Posterior cingulate gyrus (tissue), 11 donors: ENCODE data around the gene GPRIN3.
"Not testable (repeated sequence)": the region's sequence is repeated elsewhere in the genome, so short reads cannot be mapped to it uniquely, and the experiment has no call there.

Experiments used
- DNase-seq, 10 donors: peaks; one replicate each; pipeline versions ENCODE4 v3.0.0 to v3.0.0-alpha.2; 2020 to 2021; ENCODE audit warnings: mixed read lengths in 3 of 10
- intact Hi-C: fragments of 100-400 bp; cut with DNase I; formaldehyde crosslinking; loops from one replicate; pipeline ENCODE4 v1.15.1; 2023

GPRIN3 gene

DNA sequence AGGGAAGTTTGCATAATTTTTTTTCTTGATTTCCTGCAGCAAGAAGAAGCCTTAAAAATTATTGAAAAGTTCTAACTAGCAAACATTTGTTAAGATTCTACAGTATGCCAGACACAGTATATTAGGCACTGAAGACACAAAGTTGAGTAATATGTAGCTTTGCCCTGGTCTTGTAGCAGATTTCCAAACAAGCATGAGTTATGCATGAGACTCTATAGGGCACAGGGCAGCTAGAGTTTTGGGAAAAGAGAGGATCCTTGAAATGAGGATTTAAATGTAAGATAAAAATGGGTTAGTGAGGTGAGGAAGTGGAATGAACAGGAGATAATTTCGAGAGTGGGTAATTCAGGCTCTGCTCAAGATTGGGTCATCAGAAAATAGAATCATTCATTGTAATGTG, 8.6 kb upstream of the GPRIN3 start:
- intact Hi-C loops = no loop called here
- DNase-seq = no peak

DNA sequence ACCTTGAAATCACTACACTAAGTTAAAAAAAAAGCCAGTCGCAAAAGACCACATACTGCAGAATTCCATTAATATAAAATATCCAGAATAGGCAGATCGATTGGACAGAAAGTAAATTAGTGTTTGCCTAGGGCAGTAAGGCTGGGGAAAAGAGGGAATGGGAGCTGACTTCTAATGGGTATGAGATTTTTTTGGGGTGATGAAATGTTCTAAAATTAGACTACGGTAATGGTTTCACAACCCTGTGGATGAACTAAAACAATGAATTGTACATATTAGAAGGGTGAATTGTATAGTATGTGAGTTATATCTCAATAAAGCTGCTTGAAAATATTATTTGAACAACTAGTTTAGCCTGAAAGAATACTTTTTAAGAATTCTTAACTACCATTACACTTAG, 6.7 kb upstream of the GPRIN3 start:
- DNase-seq = no peak
- intact Hi-C loops = no loop called here

DNA sequence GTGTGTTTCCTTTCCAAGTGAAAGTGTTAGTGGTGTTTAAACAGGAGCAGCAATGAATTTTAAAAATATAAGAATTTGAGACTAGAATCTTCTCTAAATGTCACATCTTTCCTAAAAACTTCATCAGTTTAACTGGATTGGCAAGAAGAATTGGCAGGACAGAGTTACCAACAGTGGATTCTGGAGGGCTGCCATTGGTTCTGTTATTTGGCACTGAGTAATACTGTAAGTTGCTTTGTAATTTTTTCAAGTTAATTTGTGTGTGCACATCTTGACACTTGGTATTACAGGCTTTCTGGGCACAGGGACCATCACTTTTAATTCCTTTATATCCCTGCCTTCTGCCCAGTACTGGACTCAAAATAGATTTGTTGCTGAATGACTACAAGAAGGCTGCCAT, 4.5 kb upstream of the GPRIN3 start:
- intact Hi-C loops = no loop called here
- no peak for DNase-seq

DNA sequence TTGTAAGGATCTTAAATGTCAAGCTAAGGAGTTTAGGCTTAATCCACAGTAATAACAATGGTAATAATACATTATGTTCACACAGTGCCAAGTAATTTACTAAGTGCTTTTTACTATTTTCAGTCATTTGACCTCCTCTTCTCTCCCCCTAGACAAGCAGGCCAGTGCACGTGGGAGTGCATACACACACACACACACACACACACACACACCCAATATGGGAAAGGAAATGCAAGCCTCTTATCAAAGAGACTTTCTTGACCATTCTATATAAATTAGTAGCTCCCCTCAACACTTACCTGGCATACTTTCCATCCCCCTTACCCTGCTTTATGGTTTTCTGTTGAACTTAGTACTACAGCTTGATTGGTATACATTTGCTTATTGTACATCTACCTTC, 3.8 kb upstream of the GPRIN3 start:
- intact Hi-C loops = no loop called here
- no peak for DNase-seq

DNA sequence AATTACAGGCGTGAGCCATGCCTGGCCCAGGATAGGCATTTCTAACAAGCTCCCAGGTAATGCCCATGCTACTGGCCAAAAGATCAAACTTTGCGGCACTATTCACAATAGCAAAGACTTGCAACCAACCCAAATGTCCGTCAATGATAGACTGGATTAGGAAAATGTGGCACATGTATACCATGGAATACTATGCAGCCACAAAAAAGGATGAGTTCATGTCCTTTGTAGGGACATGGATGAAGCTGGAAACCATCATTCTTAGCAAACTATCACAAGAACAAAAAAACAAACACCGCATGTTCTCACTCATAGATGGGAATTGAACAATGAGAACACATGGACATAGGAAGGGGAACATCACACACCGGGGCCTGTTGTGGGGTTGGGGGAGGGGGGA, 1.6 kb upstream of the GPRIN3 start:
- DNase-seq, intact Hi-C loops: not testable (repeated sequence)

DNA sequence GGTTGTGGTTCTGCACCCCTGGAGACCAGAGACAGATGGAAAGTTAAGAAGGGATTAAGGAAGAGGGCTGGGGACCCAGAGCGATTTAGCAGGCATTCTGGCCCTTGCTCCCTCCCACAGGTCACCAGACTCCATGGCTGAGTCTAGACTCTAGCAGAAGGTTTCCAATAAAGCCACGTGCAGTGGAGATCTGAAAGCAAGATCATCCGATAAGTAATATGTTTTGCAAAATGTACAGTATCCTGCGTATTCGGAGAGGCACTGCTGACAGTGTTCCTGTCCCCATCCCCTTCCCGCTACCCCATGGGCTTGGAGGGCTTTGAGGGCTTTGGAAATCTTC, 531 bp upstream of the GPRIN3 start:
- intact Hi-C loops = no loop called here
- DNase-seq = no peak

DNA sequence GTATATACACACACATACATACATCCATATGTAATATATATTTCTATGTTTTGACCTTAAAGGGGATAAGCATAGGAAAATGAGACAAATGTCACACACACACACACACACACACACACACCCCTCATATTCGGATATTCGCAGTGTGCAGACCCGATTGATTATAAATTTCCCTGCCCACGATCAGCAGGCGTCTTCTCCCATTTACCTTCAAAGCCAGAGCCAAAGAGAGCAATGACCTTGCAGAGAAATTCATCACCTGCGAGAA, 488 bp downstream of the GPRIN3 start:
- no peak for DNase-seq
- intact Hi-C loops = no loop called here

DNA sequence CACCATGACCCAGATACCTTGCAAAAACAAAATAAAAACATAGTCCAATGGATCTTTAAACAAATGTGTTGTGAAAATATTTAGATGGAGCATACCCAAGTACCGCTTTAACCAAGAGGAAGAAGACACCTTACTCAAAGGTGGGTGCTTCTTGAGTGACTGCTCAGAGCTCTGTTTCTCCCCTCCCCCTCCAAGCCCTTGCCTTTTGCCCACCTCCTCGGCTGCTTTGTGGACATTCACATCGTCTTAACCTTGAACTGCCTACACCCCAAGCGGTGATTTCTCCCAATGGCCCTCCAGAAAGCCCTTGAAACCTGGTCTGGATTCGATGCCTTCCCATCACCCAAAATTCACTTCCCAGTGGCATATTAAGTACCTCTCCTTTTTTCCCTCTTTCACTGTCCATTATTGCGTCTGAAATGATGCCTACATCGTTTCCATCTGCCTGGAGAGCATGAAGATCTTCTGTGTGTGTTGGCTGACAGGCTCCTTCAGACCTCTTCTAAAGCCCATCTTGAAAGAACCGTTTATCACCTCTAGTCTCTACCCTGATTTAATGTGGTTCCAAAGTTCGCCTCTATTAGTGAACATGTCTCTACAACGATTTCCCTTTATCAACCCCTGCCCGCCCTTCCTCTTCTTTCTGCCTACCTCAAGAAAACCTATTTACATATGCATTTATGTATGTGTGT, 968 bp downstream of the GPRIN3 start:
- DNase-seq = no peak
- intact Hi-C loops = no loop called here

DNA sequence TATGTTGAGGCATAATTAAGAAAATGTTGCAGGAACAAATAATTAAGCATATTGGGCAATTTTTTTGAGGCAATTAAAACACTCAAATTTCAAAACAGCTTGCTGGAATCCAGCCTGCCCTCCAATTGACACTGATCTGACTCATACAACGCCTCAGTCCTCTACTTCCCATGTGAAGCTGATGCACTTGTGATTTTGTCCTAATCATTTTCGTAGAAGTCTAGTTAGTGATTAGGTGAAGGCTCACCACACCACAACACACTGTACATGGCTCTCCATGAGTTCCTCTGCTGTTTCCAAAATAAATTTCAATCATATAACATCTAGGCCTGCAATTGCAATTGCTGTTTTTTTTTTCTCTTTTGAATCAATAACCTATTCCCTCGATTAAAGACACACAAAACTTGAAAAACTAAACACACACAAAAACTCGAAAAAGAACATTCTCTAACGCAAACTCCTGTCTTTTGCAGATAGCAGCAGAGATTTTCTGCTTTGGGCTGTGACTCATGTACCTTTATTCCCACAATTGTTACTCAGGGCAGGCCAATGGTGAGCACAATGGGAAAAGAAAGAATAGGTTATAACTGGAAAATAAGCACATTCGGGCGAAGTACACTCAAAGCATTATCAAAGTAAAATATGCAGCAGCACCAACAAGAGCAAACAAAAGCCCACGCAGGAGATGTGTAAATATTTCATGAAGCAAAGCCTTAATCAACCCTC, 1.7 kb downstream of the GPRIN3 start:
- DNase-seq = no peak

DNA sequence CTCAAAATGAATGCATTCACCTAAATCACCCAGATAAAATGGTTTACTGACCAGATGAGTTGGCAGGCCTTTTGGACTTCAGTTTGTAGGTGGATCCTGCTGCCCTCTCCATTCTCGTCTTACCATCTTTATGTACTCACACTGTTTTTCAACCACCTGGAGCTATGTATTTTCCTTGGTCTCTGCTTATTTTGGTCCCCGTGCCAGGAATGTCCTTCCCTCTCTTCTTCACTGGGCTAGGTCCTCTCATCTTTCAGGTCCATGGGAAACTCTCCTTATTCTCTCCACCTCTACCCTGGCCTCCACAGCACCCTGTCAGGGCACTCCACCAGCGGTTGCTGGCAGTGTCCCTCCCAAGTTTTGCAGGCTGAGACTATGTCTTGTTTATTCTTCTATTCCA, 2.6 kb downstream of the GPRIN3 start:
- no peak for DNase-seq
- intact Hi-C loops = no loop called here

More for the DNA sequence above, 1.7 kb downstream of the GPRIN3 start:
- intact Hi-C loops = no loop called here

DNA sequence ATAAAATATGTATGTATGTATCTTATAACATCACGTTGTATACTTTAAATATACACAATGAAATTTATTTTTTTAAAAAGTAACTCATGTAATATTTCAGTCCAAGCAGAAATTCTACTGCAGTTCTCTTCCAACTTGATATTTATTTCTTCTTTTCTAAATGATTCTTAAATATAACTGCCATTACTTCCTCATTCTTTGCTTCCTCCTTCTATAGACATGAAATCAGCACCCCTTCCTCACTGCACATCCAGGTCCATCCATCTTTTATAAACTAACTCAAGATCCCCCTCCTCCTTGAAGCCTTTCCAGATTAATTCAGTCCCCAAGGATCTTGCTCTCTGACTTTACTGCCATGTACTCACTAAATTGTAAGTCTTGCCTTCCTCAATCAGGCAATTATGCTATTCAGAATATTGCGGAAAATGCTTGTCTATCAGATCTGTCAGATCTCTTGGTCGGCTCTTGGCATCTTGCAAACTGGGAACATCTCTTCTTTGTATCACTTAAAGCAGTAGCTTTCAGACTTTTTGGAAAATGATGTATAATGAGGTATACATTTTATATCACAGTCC, 3.7 kb downstream of the GPRIN3 start:
- no peak for DNase-seq
- intact Hi-C loops = no loop called here

DNA sequence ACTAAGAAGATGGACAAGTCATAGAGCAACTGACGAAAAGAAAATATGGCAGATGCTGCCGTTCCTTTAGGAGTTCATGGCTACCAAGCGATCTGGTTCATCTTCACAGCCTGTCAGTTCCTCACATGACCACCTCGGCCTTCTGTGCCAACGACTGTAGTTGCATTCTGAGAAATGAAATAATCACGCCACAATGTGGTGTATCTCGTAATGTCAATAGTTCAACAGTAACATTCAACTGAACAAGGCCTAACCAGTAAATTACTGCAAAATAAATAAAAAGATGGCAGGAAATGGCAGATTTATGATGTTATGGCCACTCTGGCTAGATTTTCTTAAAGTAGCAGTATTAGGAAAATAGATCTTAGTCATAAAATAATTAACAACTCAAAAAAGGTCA, 4.4 kb downstream of the GPRIN3 start:
- intact Hi-C loops = no loop called here
- DNase-seq = no peak

DNA sequence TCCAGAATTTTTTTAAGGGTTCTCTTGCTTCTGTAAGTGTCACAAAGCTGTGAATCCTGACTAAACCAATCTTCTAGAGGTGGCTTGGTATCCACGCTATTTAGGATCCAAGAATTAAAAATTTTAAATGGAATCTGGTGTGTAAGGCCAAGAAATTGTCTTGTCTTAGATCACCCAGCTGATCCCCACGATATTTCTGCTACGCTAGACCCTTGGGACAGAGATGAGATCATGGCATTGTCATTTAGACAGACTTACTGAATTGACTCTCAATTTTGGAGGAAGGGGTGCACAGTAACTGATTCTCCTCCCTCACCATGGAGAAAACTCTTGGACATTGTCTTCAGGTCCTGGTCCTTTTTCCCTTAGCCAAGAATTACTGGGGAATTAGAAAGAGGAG, 5.7 kb downstream of the GPRIN3 start:
- no peak for DNase-seq
- intact Hi-C loops = no loop called here

DNA sequence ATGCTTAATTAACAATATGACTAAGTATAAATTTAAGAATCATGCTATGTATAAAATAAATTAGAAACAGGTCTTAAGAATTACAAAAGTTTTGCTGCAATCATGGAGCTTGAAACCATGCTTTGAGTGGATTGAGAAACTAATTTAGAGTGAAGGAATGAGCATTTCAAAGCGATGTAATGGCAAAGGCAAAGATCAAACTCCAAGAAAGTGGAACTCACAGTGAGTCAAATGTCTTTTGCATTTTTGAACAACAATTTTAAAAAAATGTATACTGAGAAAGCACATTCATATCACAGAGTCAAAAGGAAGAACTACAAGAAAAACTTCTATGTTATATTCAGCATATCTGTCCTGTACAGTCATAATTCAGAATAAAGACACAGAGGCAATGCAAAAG, 6.6 kb downstream of the GPRIN3 start:
- intact Hi-C loops = no loop called here

DNA sequence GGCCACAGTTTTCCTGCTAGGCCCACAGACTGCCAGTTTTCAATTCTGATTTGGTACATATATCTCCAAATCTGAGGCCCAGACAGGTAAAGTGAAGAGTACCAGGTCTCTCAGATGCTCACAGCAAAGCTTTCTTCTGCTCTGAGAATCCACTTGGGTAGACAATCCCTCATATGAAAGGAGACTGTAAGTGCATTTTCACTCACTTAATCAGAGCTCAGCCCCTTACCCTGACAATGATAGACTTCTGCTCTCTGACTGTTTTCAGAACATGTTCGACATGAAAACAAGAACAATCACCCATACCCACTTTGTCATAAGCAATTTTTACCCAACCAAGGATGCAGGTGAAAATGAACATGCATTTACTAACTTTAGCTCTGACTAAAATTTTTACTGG, 7.1 kb downstream of the GPRIN3 start:
- no peak for DNase-seq
- intact Hi-C loops = no loop called here

More for the DNA sequence above, 6.6 kb downstream of the GPRIN3 start:
- no peak for DNase-seq

DNA sequence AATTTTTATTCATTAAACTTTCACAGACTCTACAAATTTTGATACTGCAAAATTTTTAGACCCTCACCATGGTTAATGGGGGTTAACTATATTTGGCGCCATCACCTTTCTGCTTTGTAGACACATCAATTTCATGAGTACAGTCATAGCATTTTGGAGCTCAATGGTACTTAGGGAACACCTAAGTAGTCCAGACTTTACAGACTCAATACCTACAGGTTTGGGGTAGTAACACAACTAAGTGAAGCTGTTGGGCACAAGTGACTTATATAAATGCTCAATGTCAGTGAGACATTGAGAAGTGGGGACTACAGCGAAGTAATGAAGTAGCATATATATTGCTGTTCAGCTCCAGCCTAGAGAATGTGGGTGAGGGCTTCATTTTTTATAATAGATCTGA, 7.5 kb downstream of the GPRIN3 start:
- no peak for DNase-seq
- intact Hi-C loops = no loop called here

DNA sequence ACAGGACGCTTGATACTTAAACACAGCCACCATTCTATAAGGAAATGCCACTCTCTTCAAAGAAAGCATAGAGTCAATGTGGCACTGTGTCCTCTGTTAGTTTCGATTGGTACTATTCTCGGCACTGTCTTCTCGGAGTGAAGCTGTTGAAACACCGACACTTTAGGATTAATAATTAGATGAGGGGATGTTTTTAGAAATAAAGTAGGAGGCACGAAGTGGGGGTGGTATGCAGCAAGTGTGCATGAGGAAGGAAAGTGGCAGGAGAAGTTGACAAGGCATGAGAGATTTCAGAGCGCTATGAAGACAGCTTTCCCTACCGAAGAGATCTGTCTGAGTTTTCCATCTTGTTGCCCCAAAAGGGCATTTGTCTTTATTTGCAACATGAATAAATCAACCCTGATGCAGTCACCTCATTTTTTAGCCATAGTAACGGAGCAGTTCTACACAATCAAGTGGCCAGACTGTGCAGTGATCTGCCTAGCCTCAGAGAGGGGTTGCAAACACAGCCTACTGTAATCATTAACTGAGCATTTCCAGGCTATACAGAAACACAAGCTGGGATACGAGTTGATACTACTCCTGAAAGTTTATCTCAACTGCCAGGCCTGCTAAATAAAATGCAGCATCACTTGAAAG, 8.3 kb downstream of the GPRIN3 start:
- intact Hi-C loops = loop anchor here (10.0 kb wide), 1 partner anchor 56 kb away; no protein-coding TSS in a partner anchor
- DNase-seq = no peak

DNA sequence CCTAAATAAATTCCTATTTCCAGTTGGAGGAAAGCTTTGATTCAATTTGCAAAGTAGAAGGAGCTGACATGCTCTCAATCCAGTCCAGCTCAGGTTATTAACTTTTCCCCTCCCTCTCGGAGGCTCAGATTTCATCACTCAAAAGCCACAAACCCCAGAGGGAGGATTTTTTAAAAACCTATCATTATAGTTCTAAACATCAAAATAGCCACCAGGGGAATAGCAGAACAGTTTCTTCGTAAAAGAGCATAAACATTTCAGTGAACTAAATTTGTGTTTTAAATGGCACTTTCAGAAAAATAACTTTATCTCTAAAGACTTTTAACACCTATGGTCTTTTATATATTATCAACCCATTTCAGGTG, 8.8 kb downstream of the GPRIN3 start:
- intact Hi-C loops = loop anchor here (10.0 kb wide), 1 partner anchor 56 kb away; no protein-coding TSS in a partner anchor
- DNase-seq = no peak

DNA sequence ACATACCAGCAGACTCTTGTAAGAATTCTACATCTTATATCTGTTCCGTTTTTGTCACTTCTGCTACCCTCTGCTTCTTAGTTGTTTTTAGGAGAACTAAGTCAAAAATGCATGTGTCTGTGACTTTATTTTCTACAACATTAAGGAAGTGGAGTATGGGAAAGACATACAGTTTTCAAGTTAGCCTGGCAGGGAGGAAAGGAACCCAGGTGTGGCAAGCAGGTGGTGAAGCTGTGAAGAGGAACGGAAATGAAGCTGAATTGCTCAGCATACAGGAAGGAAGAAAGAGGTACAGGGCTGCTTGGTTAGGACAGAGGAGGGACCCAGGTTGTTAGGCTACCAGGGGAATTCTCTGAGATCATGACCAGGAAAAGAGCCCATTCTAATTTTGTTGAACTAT, 9.4 kb downstream of the GPRIN3 start:
- DNase-seq = no peak
- intact Hi-C loops = loop anchor here (10.0 kb wide), 1 partner anchor 57 kb away; no protein-coding TSS in a partner anchor

DNA sequence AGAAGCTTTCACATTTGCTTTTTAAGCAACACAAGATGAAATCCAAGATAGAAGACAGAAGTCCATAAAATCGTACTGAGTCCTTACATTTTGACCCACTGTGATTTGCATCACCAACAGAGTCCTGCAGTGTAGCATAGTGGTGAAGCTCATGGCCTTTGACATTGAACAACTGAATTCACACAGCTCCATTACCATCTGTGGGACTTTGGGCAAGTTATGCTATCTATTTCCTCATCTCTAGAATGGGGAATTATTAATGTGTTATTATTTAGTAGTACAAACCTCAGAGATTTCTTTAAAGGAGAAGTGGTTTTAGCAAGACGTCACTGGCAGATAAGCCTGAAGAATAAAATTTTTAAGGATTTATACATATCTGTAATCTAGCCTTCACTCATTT, 10.7 kb downstream of the GPRIN3 start:
- no peak for DNase-seq
- intact Hi-C loops = loop anchor here (10.0 kb wide), 1 partner anchor 58 kb away; no protein-coding TSS in a partner anchor

DNA sequence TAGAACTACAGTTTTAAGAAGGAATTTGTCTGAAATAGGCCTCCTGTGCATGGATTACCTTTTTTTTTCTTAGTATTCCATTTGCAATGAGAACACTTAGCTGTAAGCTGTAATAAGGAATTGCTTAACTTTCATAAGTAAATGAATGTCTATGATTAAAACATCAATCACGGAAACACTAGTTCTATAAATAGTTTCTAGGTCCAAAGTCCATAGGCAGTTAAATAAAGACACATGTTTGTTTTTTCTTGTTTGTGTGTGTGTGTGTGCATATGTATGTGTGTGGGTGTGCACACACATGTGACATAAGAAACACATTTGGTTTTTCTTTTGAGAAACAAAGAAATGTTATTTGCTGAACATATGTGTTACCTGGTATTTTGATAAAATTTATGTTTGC, 11.2 kb downstream of the GPRIN3 start:
- intact Hi-C loops = loop anchor here (10.0 kb wide), 1 partner anchor 58 kb away; no protein-coding TSS in a partner anchor
- DNase-seq = no peak
